Activated gamma-delta T cell (primary cell): ENCODE results near the gene ADGRG1.
"Not testable (repeated sequence)": the region's sequence is repeated elsewhere in the genome, so short reads cannot be mapped to it uniquely, and the experiment has no call there.

ENCODE experiments used
- DNase-seq: peaks from one replicate; lab custom pipeline; 2025; lab: John Stamatoyannopoulos, UW
- total RNA-seq, 2 donors: gene quantifications; one replicate each; lab custom pipeline; 2026; lab: John Stamatoyannopoulos, UW

Gene ADGRG1
- 9.9 to 51.0 reads per million in 2 donors for total RNA-seq

- DNase-seq: no peak
These were observed at the start of gene ADGRG1 for GRCh38 chr16:57628008-57628781. ADGRG1 (plus strand) TSS chr16:57628630; CDS start chr16:57650288, 21,658 bp downstream.

DNA sequence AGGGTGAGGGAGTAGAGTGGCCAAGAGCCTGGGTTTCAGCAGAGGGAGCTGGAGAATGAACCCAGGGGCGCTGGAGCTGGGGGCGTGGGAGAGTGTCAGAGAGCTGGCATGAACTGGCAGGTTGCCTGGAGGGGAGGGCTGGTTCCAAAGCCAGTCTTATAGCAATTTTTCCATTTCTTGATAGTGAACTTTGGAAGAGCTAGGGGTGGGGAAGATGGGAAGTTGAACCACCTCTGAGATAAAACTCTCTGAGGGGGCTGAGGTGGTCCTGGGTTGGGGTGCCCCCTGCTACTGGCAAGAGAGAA lies 49.1 kb upstream of the ADGRG1 start:
- DNase-seq: no peak

- DNase-seq: no peak
These were observed 43.3 kb upstream of the ADGRG1 start for GRCh38 chr16:57585051-57585687.

GRCh38 chr16:57588831-57589230 lies 39.6 kb upstream of the ADGRG1 start:
- DNase-seq: no peak

GRCh38 chr16:57589374-57589773 lies 39.1 kb upstream of the ADGRG1 start:
- no peak for DNase-seq

GRCh38 chr16:57590654-57591085 lies 37.8 kb upstream of the ADGRG1 start:
- DNase-seq: no peak

DNA sequence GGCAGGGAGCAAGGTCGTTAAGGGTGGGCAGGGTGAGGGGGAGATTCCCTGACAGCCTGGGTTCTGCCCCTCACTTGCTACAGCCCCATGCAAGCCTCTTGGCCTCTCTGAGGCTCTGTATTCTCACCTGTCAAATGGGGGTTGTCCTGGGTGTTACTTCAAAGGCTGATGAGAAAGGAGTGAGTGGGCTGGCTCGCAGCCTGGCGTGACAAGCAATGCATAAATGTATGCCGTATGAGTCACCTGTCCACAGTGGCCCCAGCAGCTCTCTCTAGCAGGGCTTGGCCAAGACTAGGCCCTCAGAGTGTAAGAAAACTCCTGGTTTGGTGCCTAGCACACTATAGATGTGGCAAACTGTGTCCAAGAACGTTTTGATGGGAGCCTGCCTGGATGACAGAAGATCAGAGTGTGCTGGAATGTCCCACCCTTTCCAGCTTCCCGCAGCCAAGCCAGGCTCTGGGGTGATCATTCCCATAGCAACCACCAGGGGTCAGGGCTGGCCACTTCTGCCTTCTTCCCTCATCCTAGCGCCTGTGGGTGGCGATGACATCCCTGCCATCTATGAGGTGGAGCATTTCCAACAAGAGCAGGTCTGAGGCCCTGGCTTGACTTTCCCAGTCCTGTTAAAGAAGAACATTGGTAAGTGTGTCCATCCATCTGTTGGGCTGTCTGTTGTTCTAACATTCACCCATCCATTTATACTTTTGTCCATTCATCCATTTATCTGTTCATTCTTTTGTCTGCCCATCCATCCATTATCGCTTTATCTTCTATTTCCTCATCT lies 37.2 kb upstream of the ADGRG1 start:
- DNase-seq: no peak

DNA sequence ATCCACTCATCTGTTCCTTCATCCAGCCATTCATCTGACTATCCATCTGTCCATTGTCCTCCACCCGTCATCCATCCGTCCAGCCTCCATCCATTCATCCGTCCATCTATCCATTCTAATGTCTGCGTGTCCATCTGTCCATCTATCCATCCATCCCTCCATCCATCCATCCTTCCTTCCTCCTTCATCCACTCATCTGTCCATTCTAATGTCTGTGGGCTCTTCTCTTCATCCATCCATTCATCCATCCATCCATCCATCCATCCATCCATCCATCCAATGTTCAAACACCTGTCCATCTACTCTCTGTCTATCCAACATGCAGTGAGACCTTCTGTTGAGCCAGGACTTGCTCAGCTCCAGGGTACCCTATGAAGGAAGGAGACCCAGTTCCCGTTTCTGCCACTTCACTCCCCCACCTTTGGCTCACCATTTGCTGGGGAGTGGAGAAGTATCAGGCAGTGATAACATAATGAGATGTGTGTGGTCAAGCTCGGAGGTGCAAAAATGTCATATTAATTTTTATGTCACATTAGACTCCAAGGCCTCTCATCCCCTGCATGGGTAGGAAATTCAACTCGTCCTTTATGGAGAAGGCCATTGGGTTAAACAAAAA lies 36.5 kb upstream of the ADGRG1 start:
- DNase-seq: no peak

DNA sequence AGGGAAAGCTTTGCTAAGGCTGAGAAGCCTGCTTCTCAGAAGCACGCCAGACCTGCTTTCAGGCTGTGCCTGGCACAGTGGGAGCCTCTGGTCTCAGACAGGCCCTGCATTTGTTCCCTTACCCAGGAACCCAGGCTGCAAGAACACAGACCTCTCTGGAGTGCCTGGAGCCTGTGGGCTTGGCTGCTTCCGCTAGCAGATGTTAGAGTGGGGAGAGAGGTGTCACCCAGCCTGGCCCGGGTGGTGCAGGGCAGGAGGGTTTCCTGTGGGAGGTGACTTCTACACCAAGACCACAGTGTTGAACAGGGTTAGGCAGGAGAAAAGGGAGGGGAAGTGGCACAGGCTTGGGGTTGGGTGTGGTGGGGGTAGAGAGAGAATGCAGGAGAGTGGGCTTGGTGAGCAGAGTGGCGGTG lies 35.8 kb upstream of the ADGRG1 start:
- peak; percentile 53 for DNase-seq

GRCh38 chr16:57593021-57593420 lies 35.4 kb upstream of the ADGRG1 start:
- no peak for DNase-seq

DNA sequence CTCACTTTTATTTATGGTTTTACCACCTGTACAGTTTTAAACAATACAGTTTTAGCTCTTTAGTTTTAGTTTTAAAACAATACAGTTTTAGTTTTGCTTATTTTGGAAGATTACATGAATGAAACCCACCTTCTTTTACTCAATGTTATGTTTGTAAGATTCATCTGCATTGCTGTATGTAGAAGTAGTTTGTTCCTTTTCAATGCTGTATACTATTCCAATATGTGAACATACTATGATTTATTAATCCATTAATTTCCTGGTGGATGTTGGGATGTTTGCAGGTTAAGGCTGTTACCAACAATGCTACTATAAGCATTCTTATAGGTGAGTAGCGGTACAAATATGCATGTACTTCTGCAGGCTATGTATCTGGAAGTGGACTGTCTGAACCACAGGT lies 34.4 kb upstream of the ADGRG1 start:
- no peak for DNase-seq

- no peak for DNase-seq
These were observed 33.8 kb upstream of the ADGRG1 start for GRCh38 chr16:57594531-57595031.

GRCh38 chr16:57596234-57596633 lies 32.2 kb upstream of the ADGRG1 start:
- not testable (repeated sequence) for DNase-seq

- DNase-seq: no peak
These were observed 30.0 kb upstream of the ADGRG1 start for GRCh38 chr16:57598437-57598836.

GRCh38 chr16:57600048-57600835 lies 28.2 kb upstream of the ADGRG1 start:
- no peak for DNase-seq

DNA sequence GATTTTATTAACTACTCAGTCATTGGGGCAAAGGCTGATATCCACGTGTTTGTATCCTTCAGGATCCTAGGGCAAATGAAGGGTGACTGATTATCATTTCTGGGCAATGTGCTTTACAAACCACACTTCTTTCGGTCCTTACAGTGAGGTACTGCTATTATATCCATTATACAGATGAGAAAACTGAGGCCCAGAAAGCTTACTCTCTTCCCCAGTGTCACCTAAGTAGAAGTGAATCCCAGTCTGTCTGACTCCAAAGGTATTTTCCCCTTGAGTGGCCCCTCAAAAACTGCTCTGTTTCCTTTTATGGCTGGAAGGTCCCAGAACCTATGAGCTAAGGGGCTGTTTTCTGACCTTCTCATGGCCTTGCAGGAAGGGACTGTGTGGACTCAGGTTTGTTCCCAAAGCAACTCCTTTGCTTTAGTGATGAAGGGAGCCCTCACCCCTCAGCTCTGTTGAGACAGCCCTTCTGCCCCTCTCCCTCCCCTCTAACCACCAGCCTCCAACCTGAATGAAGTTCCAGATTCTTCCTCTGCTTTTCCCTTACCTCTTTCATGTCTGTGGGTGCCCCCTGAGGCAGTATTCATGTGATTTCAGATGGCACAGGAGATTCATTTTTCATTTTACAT lies 27.4 kb upstream of the ADGRG1 start:
- DNase-seq: no peak

DNA sequence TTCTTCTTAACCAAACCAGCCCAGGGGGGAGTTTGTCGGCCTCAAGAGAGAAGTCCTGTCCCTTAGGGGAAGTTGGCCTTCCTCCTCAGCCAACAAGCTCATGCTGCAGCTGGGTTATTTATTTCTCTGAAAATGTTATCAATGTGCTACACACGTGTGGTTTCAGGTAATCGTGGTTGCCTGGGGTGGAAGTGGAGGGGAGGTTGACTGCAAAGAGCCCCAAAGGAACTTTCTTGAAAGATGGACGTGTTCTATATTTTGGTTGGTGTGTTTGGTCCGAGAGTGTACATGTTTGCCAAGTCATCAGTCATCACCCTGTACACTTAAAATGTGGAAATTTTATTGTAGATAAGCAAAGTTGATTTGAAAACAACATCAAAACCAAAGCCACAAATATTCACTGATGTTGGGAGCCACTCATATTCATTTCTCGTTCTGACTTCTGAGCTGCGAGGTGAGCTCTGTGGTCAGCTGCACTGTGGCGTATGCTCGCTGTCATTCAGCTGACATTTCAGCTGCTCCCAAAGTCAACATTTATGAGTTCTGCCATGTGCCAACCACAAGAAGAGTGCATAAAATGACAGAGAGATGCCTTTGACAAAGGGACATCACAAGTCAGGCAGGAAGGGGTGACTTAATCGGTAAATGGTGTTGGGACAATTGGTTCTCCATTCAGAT lies 26.5 kb upstream of the ADGRG1 start:
- no peak for DNase-seq

DNA sequence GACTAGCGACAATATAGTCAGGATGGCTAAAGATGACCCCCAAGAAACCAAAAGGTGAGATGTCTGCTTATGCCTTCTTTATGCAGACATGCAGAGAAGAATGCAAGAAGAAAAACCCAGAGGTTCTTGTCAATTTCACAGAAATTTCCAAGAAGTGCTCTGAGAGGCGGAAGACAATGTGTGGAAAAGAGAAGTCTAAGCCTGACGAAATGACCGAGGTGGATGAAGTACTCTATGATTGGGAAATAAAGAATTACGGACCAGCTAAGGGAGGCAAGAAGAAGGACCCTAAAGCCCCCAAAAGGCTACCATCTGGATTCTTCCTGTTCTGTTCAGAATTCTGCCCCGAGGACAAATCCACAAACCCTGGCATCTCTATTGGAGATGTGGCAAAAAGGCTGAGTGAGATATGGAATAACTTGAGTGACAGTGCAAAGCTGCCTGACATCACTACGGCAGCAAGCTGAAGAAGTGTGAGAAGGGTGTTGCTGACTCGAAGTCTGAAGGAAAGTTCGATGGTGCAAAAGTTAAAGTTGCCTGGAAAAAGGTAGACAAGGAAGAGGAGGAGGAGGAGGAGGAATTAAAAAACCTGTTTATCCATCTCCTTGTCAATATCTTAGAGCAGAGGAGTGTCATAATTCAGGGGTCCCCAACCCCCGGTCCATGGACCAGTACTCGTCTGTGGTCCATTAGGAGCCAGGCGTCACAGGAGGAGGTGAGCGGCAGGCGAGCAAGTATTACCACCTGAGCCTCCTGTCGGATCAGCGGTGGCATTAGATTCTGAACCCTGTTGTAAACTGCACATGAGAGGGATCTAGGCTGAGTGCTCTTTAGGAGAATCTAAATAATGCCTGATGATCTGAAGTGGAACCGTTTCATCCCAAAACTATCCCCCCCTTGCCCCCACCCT lies 25.1 kb upstream of the ADGRG1 start:
- no peak for DNase-seq

GRCh38 chr16:57604177-57604576 lies 24.3 kb upstream of the ADGRG1 start:
- no peak for DNase-seq
